HEK293 (cell line): ENCODE data around the gene RIPK3.

ENCODE experiments used
- BCL11A ChIP-seq: fragments of 450-650 bp; formaldehyde crosslinking; IDR thresholded peaks from 2 replicates; pipeline ENCODE4 v1.5.1; 2016; ENCODE audit warnings: low read depth, missing biosample characterization, missing genetic modification characterization
- PRDM6 ChIP-seq: fragments of 450-650 bp; formaldehyde crosslinking; IDR thresholded peaks from 2 replicates; pipeline ENCODE4 v1.5.1; 2017; ENCODE audit warnings: missing biosample characterization, missing genetic modification characterization
- TRIM28 ChIP-seq: IDR thresholded peaks from 2 replicates; pipeline ENCODE4 v1.6.1; 2011; ENCODE audit warnings: low read length, control low read depth, borderline replicate concordance
- ZNF274 ChIP-seq, 2 experiments: fragments of 200-500 bp in 1 of 2; fragments of 450-650 bp in 1 of 2; sonication (Bioruptor generic) in 1 of 2; formaldehyde crosslinking in 1 of 2; IDR thresholded peaks; 2 replicates each; pipeline versions ENCODE4 v1.5.1 to v1.6.1; 2014 to 2016; ENCODE audit warnings: borderline replicate concordance in 1 of 2, inconsistent platforms in 1 of 2, low read length in 1 of 2, missing biosample characterization in 1 of 2, missing genetic modification characterization in 1 of 2
- ZNF747 ChIP-seq: fragments of 450-650 bp; formaldehyde crosslinking; IDR thresholded peaks from 2 replicates; pipeline ENCODE4 v1.5.1; 2016; ENCODE audit warnings: missing biosample characterization, missing genetic modification characterization
- ZNF776 ChIP-seq: fragments of 450-650 bp; formaldehyde crosslinking; IDR thresholded peaks from 2 replicates; pipeline ENCODE4 v1.5.0; 2017; ENCODE audit warnings: missing biosample characterization, missing genetic modification characterization, borderline replicate concordance
- TF ChIP-seq, protein P1 (sequence below): fragments of 450-650 bp; formaldehyde crosslinking; IDR thresholded peaks from 2 replicates; pipeline ENCODE4 v1.5.1; 2016; ENCODE audit warnings: missing biosample characterization, missing genetic modification characterization

DNA sequence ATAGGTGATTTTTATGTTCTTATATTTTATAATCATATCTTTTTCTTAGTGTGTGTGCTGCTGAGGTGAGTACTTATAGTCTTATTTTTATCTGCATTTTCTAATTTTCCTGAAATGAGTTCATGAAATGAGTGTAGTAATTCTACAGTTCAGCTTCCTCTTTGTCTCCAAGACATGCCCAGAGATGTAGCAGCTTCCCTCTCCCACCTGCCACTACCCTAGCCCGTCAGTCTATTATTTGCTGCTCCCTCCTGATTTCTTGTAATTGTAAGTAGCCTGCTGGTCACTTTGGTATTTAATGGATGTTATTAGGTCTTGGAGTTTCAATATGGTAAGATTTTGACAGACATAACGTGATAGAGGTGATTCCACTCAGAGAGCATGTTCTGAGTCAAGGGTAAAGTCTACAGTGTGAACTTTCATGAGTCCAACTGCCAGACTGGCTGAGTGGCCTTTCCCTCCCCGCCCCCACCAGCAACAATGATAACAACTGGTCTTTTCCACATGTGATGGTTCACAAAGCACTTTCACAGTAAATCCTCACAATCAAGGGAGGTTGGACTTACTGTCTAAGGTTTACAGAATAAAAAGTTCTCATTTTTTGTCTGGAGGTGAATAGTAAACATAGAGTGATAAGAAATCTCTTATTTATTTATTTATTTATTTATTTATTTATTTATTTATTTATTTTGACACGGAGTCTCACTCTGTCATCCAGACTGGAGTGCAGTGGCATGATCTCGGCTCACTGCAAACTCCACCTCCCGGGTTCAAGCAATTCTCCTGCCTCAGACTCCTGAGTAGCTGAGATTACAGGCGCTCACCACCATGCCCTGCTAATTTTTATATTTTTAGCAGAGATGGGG is 4.2 kb upstream of the RIPK3 start:
- TF ChIP-seq PRDM6 (tag by site-specific recombination) (no peak), BCL11A (tag by site-specific recombination) (no peak), ZNF747 (tag by site-specific recombination) (no peak), TRIM28 (no peak), ZNF274 (IDR thresholded peaks at IDR 0.05; ENCODE audit: low read length) (no peak), ZNF274 (tag by site-specific recombination; IDR thresholded peaks at IDR 0.05; ENCODE audit: borderline replicate concordance) (no peak), ZNF776 (tag by site-specific recombination) (no peak)
- TF ChIP-seq, protein P1, sequence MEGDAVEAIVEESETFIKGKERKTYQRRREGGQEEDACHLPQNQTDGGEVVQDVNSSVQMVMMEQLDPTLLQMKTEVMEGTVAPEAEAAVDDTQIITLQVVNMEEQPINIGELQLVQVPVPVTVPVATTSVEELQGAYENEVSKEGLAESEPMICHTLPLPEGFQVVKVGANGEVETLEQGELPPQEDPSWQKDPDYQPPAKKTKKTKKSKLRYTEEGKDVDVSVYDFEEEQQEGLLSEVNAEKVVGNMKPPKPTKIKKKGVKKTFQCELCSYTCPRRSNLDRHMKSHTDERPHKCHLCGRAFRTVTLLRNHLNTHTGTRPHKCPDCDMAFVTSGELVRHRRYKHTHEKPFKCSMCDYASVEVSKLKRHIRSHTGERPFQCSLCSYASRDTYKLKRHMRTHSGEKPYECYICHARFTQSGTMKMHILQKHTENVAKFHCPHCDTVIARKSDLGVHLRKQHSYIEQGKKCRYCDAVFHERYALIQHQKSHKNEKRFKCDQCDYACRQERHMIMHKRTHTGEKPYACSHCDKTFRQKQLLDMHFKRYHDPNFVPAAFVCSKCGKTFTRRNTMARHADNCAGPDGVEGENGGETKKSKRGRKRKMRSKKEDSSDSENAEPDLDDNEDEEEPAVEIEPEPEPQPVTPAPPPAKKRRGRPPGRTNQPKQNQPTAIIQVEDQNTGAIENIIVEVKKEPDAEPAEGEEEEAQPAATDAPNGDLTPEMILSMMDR (tag by site-specific recombination) = no peak
